HUES48 (cell line): Measurements from ENCODE around the gene PCNA.
"Not testable (repeated sequence)": the region's sequence is repeated elsewhere in the genome, so short reads cannot be mapped to it uniquely, and the experiment has no call there.

ENCODE experiments used
- H3K27ac ChIP-seq: one replicate; pipeline ENCODE4 v1.7.0; 2013; ENCODE audit warnings: low read depth, low read length, inconsistent platforms
- H3K27me3 ChIP-seq: 2 replicates; pipeline ENCODE4 v1.6.1; 2013; ENCODE audit warnings: mild to moderate bottlenecking, low read length; ENCODE audit not compliant: control insufficient read depth, insufficient read depth
- H3K36me3 ChIP-seq: 2 replicates; pipeline ENCODE4 v1.6.1; 2013; ENCODE audit warnings: low read length; ENCODE audit not compliant: control insufficient read depth, insufficient read depth
- H3K4me1 ChIP-seq: 2 replicates; pipeline ENCODE4 v1.6.1; 2013; ENCODE audit warnings: mild to moderate bottlenecking, low read length; ENCODE audit not compliant: control insufficient read depth, insufficient read depth
- H3K4me3 ChIP-seq: 2 replicates; pipeline ENCODE4 v1.5.1; 2013; ENCODE audit warnings: mild to moderate bottlenecking, low read depth, low read length
- H3K9ac ChIP-seq: 2 replicates; pipeline ENCODE4 v1.6.1; 2013; ENCODE audit warnings: mild to moderate bottlenecking, low read depth, low read length, moderate library complexity
- H3K9me3 ChIP-seq: 2 replicates; pipeline ENCODE4 v1.6.1; 2013; ENCODE audit warnings: low read length; ENCODE audit not compliant: control insufficient read depth, insufficient read depth

PCNA gene

DNA sequence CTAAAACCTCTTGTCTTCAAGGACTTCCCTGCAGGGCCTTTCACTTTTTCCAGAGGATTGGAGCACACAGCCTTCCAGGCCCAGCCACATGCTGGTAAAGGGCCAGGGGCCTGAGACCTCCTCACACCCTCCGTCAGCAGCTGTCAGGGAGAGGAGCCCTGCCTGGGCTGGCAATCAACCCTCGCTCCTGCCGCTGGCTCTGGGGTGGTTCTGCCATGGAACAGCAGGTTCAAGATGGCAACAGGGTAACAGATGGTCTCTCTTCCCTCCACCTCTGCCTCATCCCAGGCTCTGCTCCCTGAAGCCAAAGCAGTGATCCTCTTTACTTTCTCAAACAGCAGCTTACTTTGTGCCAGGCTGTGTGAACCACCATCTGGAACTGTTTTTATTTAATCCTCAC lies 23.8 kb downstream of the PCNA start:
- Histone ChIP-seq H3K4me3 (no peak overlapping the region), H3K4me1 (no peaks in the 10 kb centered on the region), H3K27me3 (no peaks in the 10 kb centered on the region), H3K36me3 (peaks cover 48% of the 10 kb centered on the region), H3K27ac (no peak overlapping the region), H3K9ac (no peak overlapping the region), H3K9me3 (no peaks in the 10 kb centered on the region)

DNA sequence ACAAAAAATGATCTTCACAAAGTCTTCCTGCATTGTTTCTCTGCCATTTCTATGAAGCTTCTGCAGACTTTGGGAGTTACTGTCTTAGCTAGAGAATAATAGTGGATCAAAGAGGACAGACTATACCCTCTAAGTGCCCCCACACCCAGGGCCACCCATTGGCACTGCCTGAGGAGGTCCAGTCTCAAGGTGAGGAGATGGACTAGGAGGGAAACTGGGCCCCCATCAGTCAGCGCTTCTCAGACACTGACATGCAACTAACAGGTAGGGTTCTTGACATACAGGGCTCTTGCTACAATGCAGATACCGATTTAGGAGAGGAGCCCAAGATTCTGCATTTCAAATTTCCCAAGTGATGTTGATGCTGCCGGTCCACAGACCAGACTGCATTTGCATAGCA lies 24.3 kb downstream of the PCNA start:
- H3K9me3 ChIP-seq = no peaks in the 10 kb centered on the region
- no peaks in the 10 kb centered on the region for H3K27me3 ChIP-seq
- H3K27ac ChIP-seq = no peak overlapping the region
- H3K9ac ChIP-seq = no peak overlapping the region
- H3K36me3 ChIP-seq = peaks cover 43% of the 10 kb centered on the region
- no peak overlapping the region for H3K4me3 ChIP-seq
- H3K4me1 ChIP-seq = no peaks in the 10 kb centered on the region

DNA sequence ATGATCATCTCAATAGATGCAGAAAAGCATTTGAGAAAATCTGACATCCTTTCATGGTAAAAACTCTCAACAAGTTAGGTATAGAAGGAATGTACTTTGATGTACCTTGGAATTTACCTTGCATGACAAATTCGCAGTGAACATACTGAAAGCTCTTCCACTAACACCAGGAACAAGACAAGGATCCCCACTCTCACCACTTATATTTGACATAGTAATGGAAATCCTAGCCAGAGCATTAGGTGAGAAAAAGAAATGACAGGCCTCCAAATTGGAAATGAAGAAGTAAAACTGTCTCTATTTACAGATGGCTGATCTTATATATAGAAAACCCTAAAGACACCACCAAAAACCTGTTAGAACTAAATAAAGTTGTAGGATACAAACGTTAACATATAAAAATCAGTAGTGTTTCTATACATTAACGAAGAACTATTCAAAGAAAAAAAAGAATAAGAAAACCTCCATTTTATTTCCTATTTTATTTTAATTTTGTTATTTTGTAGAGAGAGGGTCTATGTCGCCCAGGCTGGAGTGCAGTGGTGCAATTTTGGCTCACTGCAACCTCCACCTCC lies 26.9 kb downstream of the PCNA start:
- Histone ChIP-seq H3K4me1 (no peaks in the 10 kb centered on the region), H3K27me3 (no peaks in the 10 kb centered on the region), H3K9ac (no peak overlapping the region), H3K4me3 (no peak overlapping the region), H3K36me3 (peaks cover 19% of the 10 kb centered on the region), H3K27ac (no peak overlapping the region), H3K9me3 (no peaks in the 10 kb centered on the region)

DNA sequence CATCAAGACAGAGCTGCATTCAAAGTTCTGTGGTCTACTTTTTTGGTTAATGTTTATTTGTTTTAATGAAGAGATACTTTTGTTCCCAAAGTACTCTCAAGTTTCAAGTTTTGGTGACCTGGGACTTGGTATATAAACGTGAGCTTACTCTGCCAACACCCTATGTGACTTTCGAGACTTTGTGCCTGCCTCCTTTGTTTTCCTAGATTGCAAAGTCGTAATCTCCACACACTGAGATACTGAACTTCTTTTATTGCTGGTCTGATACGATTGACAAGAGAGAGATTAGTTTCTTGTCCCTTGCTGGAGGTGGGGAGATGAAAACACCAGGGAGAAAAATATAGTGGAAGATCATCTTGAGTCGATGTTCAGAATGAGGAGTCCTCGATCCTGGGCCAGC lies 27.9 kb downstream of the PCNA start:
- Histone ChIP-seq H3K4me1 (no peaks in the 10 kb centered on the region), H3K27ac (no peak overlapping the region), H3K36me3 (peaks cover 17% of the 10 kb centered on the region), H3K9ac (no peak overlapping the region), H3K27me3 (no peaks in the 10 kb centered on the region), H3K9me3 (no peaks in the 10 kb centered on the region), H3K4me3 (no peak overlapping the region)

DNA sequence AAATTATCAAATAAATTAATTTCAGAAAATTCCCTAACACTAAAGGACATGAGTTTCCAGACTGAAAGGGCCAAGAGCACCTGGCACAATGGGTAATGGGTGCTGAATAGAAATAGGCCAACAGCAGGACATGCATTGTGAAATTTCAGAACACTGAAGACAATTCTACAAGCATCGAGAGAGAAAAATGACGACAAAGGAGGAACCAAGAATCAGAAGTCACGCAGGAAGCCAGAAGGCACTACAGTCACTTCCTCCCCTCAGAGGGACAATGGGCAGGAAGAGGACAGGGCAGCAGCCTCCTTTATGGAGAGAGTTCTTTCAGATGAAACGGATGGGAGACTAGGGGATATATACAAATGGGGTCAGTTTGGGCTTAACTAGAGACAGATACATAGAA lies 29.6 kb downstream of the PCNA start:
- no peak overlapping the region for H3K4me3 ChIP-seq
- no peaks in the 10 kb centered on the region for H3K9me3 ChIP-seq
- H3K36me3 ChIP-seq = peaks cover 10% of the 10 kb centered on the region; the same call in 1 of the 2 replicates
- H3K27me3 ChIP-seq = no peaks in the 10 kb centered on the region
- no peaks in the 10 kb centered on the region for H3K4me1 ChIP-seq
- H3K9ac ChIP-seq = no peak overlapping the region
- no peak overlapping the region for H3K27ac ChIP-seq

DNA sequence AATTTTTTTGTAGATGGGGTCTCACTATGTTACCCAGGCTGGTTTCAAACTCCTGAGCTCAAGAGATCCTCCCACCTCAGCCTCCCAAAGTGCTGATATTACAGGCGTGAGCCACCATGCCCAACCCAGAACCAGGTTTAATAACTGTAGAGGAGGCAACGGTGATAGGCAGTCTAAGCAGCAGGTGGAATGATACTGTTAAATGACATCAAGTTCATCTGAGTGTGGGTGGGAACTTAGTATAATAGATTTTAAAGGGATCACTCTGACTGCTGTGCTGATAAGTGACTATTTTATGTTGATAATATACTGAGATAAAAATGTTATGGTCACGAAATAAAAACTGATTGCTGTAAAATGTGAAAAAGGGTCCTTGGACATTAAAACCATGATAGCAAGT lies 31.1 kb downstream of the PCNA start:
- no peak overlapping the region for H3K4me3 ChIP-seq
- H3K36me3 ChIP-seq = peaks cover 10% of the 10 kb centered on the region; the same call in 1 of the 2 replicates
- H3K4me1 ChIP-seq = no peaks in the 10 kb centered on the region
- H3K9ac ChIP-seq = no peak overlapping the region
- H3K9me3 ChIP-seq = no peaks in the 10 kb centered on the region
- no peak overlapping the region for H3K27ac ChIP-seq
- no peaks in the 10 kb centered on the region for H3K27me3 ChIP-seq

DNA sequence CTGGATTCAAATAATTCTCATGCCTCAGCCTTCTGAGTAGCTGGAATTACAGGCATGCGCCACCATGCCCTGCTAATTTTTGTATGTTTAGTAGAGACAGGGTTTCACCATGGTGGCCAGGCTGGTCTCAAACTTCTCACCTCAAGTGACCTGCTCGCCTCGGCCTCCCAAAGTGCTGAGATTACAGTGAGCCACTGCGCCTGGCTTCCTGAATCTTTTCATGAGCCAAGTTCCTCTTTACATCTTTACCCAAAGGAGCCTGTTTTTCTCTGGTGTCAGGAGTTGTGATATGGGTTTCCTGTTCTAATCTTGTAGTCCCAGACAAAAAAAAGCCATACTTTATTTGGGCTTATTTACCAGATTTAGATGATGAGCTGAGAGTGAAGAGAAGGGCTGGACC lies 34.4 kb downstream of the PCNA start:
- Histone ChIP-seq H3K27ac (no peak overlapping the region), H3K36me3 (no peaks in the 10 kb centered on the region), H3K27me3 (no peaks in the 10 kb centered on the region), H3K4me1 (no peaks in the 10 kb centered on the region), H3K9ac (no peak overlapping the region), H3K9me3 (no peaks in the 10 kb centered on the region), H3K4me3 (no peak overlapping the region)

DNA sequence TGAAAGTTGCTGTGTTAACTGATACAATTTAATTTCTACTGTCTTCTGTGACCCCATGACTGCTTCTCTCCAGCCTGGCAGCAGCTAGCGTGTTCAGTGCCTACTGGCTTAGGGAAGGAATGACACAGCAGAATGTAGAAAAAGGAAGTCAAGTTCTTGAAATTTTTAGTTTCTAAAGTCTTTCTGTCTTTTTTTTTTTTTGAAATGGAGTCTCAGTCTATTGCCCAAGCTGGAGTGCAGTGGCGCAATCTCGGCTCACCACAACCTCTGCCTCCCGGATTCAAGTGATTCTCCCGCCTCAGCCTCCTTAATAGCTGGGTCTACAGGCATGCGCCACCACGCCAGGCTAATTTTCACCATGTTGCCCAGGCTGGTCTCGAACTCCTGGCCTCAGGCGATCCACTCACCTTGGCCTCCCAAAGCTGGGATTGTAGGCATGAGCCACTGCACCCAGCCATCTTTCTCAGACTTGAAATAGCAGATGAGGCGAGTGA lies 39.3 kb downstream of the PCNA start:
- no peak overlapping the region for H3K4me3 ChIP-seq
- H3K27ac ChIP-seq = no peak overlapping the region
- H3K36me3 ChIP-seq = no peaks in the 10 kb centered on the region
- no peak overlapping the region for H3K9ac ChIP-seq
- H3K4me1 ChIP-seq = no peaks in the 10 kb centered on the region
- no peaks in the 10 kb centered on the region for H3K27me3 ChIP-seq
- H3K9me3 ChIP-seq = no peaks in the 10 kb centered on the region

DNA sequence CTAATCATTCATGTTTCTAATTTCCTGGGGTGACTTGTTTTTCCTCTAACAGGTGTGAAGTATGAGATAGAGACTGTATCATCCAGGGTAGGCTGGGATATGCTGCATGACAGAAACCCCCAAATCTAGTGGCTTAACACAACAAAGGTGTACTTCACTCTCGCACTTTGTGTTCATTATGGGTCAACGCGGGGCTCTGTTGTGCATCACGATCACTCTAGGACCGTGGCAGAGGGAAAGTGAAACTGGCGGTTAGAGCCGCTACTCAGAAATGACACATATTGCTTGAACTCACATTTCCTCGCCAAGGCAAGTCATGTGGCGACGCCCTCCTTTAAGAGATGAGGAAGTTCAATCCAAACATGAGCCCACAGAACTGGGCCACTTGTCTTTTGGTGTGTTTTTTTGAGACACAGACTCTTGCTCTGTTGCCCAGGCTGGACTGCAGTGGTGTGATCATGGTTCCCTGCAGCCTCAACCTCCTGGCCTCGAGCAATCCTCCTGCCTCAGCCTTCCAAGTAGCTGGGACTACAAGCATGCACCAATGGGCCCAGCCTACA lies 41.3 kb downstream of the PCNA start:
- H3K9ac ChIP-seq = no peak overlapping the region
- H3K36me3 ChIP-seq = no peaks in the 10 kb centered on the region
- peaks cover 7% of the 10 kb centered on the region; the same call in 1 of the 2 replicates for H3K4me1 ChIP-seq
- no peaks in the 10 kb centered on the region for H3K9me3 ChIP-seq
- H3K4me3 ChIP-seq = no peak overlapping the region
- no peak overlapping the region for H3K27ac ChIP-seq
- H3K27me3 ChIP-seq = no peaks in the 10 kb centered on the region

DNA sequence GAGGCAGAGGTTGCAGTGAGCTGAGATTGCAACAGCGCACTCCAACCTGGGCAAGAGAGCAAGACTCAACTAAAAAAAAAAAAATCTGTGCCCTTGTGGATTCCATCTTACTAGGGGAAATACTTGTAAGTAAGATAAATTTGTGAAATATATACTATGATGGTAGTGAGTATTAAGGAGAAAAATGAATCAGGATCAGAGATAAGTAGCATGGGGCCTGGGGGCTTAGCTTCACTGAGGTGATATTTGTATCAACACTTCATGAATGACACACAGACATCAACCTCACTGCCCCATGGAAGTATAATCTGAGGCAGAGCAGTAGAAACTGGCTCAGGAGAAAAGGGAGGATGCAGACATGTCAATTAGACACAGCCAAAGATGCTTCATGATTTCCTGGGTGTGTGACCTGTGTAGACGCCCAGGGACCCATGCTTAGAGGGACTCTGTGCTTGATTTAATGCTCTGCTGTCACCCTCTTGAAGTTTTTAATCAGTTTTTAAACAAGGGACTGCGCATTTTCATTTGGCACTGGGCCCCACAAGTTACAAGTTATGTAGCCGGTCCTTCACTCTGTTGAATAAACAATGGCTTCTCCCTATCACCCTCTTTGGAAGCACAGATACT lies 41.9 kb downstream of the PCNA start:
- H3K4me3 ChIP-seq = no peak overlapping the region
- no peaks in the 10 kb centered on the region for H3K9me3 ChIP-seq
- H3K36me3 ChIP-seq = no peaks in the 10 kb centered on the region
- no peaks in the 10 kb centered on the region for H3K27me3 ChIP-seq
- peaks cover 7% of the 10 kb centered on the region; the same call in 1 of the 2 replicates for H3K4me1 ChIP-seq
- no peak overlapping the region for H3K27ac ChIP-seq
- H3K9ac ChIP-seq = no peak overlapping the region

DNA sequence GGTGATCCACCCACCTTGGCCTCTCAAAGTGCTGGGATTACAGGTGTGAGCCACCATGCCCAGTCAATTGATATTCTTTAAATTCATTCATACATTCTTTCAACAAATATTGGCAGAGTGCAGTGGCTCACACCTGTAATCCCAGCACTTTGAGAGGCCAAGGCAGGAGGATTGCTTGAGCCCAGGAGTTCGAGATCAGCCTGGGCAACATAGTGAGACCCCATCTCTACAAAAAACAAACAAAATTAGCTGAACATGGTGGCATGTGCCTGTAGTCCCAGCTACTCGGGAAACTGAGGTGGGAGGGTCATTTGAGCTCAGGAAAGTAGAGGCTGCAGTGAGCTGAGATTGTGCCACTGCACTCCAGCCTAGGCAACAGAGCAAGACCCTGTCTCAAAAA lies 42.8 kb downstream of the PCNA start:
- H3K36me3 ChIP-seq, H3K9ac ChIP-seq, H3K4me3 ChIP-seq, H3K27me3 ChIP-seq, H3K27ac ChIP-seq, H3K4me1 ChIP-seq, H3K9me3 ChIP-seq: not testable (repeated sequence)
